HK-2 (cell line): ENCODE results near the gene GALR3.

ENCODE experiments used
- DNase-seq: peaks from one replicate; pipeline ENCODE4 v3.0.0-alpha.2; 2018; ENCODE audit not compliant: unreplicated experiment

The GALR3 gene

DNA sequence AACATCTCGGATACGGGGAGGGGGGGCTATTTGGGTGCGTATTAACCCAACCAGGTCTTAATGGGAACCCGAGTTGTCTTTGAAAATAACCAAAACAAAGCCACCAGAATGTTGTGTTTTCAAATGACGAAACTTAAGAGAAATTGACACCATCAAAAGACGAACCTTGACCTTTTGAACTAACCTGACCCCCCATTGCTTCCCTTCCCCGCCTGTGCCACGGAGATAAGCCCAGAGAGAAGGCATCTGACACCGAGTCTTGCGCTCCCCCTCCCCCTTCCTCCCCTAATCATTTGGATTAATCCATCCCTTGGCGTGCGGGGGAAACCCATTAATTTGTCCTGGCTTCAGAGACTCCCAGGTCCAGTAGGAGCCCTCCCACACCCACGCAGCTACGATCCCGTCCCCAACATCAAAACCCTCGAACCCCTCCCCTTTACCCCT lies 20.0 kb upstream of the GALR3 start:
- no peak for DNase-seq

GRCh38 chr22:37803639-37804351 lies 19.4 kb upstream of the GALR3 start:
- no peak for DNase-seq

GRCh38 chr22:37804352-37804880 lies 18.8 kb upstream of the GALR3 start:
- DNase-seq, result no peak

GRCh38 chr22:37804881-37805809 lies 18.0 kb upstream of the GALR3 start:
- DNase-seq, result peak; percentile 84

DNA sequence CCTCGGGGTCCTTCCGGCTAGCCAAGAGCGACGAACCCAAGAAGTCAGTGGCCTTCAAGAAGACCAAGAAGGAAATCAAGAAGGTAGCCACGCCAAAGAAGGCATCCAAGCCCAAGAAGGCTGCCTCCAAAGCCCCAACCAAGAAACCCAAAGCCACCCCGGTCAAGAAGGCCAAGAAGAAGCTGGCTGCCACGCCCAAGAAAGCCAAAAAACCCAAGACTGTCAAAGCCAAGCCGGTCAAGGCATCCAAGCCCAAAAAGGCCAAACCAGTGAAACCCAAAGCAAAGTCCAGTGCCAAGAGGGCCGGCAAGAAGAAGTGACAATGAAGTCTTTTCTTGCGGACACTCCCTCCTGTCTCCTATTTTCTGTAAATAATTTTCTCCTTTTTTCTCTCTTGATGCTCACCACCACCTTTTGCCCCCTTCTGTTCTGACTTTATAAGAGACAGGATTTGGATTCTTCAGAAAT lies 17.3 kb upstream of the GALR3 start:
- no peak for DNase-seq

DNA sequence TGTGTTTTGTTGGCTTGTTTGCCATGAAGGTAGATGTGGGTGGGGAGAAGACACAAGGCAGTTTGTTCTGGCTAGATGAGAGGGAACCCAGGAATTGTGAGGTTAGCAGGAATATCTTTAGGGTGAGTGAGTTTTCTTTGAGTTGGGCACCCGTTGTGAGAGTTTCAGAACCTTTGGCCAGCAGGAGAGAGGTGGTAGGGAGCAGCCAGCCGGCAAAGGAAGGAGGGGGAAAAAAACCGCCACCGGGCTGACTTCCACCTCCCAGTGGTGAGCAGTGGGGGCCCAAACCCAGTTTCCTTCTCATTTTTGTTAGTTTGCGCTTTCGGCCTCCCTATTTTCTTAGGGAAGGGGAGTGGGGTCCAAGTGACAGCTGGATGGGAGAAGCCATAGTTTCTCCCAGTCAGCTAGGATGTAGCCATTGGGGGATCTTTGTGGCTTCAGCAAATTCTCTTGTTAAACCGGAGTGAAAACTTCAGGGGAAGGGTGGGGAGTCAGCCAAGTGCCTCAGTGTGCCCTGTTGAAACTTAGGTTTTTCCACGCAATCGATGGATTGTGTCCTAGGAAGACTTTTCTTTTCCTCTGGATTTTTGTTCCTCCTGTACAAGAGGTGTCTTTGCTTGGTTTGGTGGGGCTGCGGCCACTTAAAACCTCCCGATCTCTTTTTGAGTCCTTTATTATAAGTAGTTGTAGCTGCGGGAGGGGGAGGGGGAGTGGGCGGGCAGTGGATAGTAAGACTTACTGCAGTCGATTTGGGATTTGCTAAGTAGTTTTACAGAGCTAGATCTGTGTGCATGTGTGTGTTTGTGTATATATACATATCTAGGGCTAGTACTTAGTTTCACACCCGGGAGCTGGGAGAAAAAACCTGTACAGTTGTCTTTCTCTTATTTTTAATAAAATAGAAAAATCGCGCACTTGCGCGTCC lies 16.5 kb upstream of the GALR3 start:
- no peak for DNase-seq

GRCh38 chr22:37807410-37808293 lies 15.5 kb upstream of the GALR3 start, which contains the start of gene GCAT:
GCAT (plus strand) TSS chr22:37807934; CDS start chr22:37807968, 34 bp downstream.
- peak; percentile 93 for DNase-seq

- DNase-seq, result no peak
Measured at GRCh38 chr22:37808294-37808657, 14.9 kb upstream of the GALR3 start.

DNA sequence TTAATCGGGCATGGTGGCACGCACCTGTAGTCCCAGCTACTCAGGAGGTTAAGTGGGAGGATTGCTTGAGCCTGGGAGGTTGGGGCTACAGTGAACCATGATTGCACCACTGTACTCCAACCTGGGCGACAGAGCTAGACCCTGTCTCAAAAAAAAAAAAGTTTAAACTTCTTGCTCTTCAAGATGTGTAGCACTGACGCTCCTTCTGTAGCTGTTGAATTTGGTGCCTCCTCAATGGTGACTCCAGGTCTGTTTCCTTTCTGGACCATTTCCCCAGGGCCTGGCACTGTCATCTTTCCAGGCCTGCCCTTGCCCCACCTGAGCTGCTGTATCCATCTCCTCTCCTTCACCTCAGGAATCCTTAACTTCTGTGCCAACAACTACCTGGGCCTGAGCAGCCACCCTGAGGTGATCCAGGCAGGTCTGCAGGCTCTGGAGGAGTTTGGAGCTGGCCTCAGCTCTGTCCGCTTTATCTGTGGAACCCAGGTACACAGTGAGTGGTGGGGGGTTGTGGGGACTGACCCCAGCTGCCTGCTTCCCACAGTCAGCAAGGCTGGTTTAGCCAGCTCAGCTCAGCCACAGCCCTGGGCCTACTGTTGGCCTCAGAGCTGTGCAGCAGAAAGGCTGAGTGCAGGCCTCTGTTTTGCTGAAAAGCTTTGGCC lies 13.4 kb upstream of the GALR3 start:
- no peak for DNase-seq

DNA sequence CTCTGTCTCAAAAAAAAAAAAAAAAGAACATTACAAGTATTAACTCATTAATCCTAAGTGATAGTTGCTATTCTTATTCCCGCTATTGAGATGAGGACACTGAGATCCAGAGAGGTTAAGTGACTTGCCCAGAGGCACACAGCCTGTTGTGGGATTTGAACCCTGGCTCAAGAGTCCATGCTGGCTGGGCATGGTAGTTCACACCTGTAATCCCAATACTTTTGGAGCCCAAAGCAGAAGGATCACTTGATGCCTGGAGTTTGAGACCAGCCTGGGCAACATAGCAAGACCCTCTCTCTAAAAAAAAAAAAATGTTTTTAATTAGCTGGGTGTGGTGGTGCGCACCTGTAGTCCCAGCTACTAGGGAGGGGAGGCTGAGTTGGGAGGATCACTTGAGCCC lies 11.3 kb upstream of the GALR3 start:
- no peak for DNase-seq

- DNase-seq, result no peak
Measured at GRCh38 chr22:37812869-37813678, 10.1 kb upstream of the GALR3 start.

- DNase-seq, result no peak
Measured at GRCh38 chr22:37815593-37815992, 7.6 kb upstream of the GALR3 start.

GRCh38 chr22:37816543-37817180 lies 6.5 kb upstream of the GALR3 start:
- DNase-seq, result no peak

DNA sequence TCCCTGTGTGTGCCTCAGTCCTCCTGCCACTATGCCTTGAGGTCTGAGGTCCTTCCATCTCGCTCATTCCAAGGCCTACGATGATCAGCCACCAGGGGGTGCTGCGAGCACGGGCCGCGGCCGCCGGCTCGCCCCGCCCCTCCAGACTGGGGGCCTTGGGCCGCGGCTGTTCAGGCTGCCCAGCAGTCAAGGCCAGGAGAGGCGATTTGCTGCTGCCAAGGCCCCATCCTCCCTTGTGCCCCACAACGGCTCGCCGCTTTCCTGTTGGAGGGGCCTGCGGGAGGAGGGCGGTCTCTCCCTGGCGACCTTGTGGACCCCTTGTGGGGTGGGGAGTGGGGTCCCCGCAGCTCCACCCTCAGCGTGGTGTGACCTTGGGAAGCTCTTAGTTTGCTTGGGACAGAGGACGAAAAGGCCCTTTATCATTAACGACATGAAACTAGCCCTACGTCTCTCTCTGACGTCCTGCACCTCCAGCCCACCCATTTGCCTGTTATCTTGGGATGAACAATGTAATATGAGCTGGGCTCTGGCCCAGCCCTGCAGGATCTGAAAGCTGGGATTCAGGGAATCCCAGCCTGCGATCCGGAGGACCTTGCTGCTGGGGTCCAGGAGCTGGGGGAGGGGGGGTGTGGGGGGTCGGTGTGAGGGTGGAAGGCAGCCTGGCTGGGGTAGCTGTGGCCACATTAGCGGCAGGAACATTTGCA lies 5.3 kb upstream of the GALR3 start:
- peak; percentile 86 for DNase-seq

DNA sequence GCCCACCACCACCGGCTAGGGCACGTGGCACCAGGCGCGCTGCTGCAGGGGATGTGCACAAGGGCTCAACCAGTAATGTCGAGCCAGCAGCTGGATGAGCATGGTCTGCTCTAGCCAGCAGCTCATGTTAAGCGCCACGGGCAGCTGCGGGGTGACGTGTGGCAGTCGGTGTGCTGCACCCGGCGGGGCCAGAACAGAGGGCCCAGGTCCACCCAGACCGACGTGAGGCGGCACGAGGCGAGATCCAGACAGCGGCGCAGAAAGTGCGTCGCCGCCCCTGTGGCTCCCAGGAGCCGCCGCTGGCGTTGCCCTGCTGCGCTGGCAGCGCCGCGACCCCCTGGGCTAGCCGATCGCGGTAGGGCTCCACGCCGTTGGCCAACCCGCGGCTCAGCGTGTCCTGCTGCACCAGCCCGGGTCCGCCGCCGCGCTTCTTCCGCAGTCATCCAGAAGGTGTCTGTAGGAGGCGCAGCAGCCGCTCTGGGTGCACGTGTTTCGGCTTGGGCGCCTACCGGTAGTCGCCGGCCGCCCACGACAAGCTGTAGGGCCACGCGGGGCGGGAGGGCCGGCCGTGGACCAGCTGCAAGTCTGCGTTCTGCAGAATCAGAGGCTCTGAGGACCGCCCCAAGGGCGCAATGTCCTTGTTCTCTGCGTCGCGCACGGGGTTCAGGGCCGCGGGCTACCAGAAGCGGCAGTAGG lies 4.6 kb upstream of the GALR3 start:
- DNase-seq, result no peak

GRCh38 chr22:37819105-37819433 lies 4.1 kb upstream of the GALR3 start:
- DNase-seq, result no peak

DNA sequence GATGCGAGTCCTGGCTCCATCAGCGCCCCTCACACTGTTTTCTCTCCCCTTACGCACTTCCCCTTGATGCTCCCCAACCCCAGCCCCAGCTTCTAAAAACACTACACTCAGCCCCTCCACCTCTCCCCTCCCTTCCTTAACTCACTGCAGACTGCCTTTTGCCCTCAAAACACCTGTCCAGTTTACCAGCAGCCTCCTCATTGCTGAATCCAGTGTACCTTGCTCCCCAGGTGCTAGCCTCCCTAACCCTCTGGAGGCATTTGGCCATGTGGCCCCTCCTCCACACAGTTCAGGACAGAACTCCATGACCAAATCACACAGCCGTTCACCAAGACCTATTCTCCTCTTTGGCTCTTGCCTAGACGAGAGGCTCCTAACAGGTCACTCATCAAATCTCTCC lies 2.8 kb upstream of the GALR3 start:
- no peak for DNase-seq
